Measurements from ENCODE around the gene PCNX3.

DNA sequence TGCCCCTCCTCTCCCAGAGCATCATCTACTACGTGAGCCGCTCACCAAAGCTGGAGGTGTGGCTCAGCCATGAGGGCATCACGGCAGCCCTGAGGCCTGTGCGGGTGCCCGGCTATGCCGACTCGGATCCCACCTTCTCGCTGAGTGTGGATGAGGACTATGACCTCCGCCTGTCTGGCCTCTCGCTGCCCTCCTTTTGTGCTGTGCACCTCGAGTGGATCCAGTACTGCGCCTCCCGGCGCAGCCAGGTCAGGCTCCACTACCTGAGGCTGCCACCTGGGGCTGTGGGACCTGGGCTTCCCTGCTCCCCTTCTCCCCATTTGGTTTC, 18.5 kb downstream of the PCNX3 start:
- no peak for TF ChIP-seq POLR2A (IDR thresholded peaks at IDR 0.05; ENCODE audit: low read length)
- TF ChIP-seq GATA1 (IDR thresholded peaks at IDR 0.05; ENCODE audit: low read depth, low read length), result no peak
